Measurements from ENCODE around the gene SUGCT. TPM values are rescaled to one million over a fixed set of nuclear protein-coding genes. Genes with fewer than 3 reads are reported as not detected.
"Not testable (repeated sequence)": the region's sequence is repeated elsewhere in the genome, so short reads cannot be mapped to it uniquely, and the experiment has no call there.

The SUGCT gene
- total RNA-seq, 4 donors from 2014 or later: 0.83 to 7.1 (median 3.2) TPM

GRCh38 chr7:40165216-40165615 lies 30.4 kb downstream of the SUGCT start:
- no peaks in the 10 kb centered on the region for H3K4me1 ChIP-seq
- intact Hi-C loops (cut with DNase I): no loop called here
- no peaks in the 10 kb centered on the region for H3K27me3 ChIP-seq
- H3K27ac ChIP-seq: no peak overlapping the region
- no peak for TF ChIP-seq POLR2A (IDR thresholded peaks at IDR 0.05)
- no peak for TF ChIP-seq CTCF (IDR thresholded peaks at IDR 0.05)
- no peak overlapping the region for H3K4me3 ChIP-seq
- H3K36me3 ChIP-seq: no peaks in the 10 kb centered on the region
- H3K9me3 ChIP-seq: no peaks in the 10 kb centered on the region
- DNase-seq: no peak
- WGBS, 2 donors: 44 to 50% methylated on average over 1 of the region's 1 CpG

GRCh38 chr7:40167291-40167690 lies 32.5 kb downstream of the SUGCT start:
- no peak for DNase-seq
- TF ChIP-seq POLR2A (IDR thresholded peaks at IDR 0.05) (no peak), CTCF (IDR thresholded peaks at IDR 0.05) (no peak)
- H3K9me3 ChIP-seq: no peaks in the 10 kb centered on the region
- H3K36me3 ChIP-seq: no peaks in the 10 kb centered on the region
- no peaks in the 10 kb centered on the region for H3K4me1 ChIP-seq
- no peaks in the 10 kb centered on the region for H3K27me3 ChIP-seq
- intact Hi-C loops (cut with DNase I): no loop called here
- no peak overlapping the region for H3K4me3 ChIP-seq
- WGBS, 2 donors: 89 to 90% methylated on average over 3 of the region's 3 CpGs
- no peak overlapping the region for H3K27ac ChIP-seq

- H3K9me3 ChIP-seq; H3K27me3 ChIP-seq; intact Hi-C loops (cut with DNase I); H3K4me1 ChIP-seq; H3K4me3 ChIP-seq; DNase-seq; H3K27ac ChIP-seq; H3K36me3 ChIP-seq: not testable (repeated sequence)
- 74% methylated on average over 3 of the region's 3 CpGs; no CpG with 5 or more reads in 1 of the 2 donors for WGBS, 2 donors
Observed at GRCh38 chr7:40168266-40168665, 33.5 kb downstream of the SUGCT start.

- H3K27me3 ChIP-seq; H3K27ac ChIP-seq; DNase-seq; H3K4me3 ChIP-seq; H3K36me3 ChIP-seq; intact Hi-C loops (cut with DNase I); H3K9me3 ChIP-seq; H3K4me1 ChIP-seq: not testable (repeated sequence)
- 83 to 88% methylated on average over 11 to 12 of the region's 13 CpGs for WGBS, 2 donors
Observed at GRCh38 chr7:40173121-40173520, 38.3 kb downstream of the SUGCT start.

DNA sequence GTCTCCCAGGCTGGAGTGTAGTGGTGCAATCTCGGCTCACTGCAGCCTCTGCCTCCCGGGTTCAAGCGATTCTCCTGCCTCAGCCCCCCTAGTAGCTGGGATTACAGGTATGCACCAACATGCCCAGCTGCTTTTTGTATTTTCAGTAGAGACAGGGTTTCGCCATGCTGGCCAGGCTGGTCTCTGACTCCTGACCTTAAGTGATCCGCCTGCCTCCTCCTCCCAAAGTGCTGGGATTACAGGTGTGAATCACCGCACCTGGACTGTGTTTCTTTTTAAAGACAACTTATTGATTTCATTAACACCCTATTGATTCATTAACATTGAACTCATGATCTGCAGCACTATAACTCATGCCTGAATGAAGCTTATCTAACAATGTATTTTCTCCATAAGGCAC lies 40.5 kb downstream of the SUGCT start:
- intact Hi-C loops (cut with DNase I); DNase-seq; H3K4me1 ChIP-seq; H3K9me3 ChIP-seq; H3K27me3 ChIP-seq; H3K4me3 ChIP-seq; H3K27ac ChIP-seq; H3K36me3 ChIP-seq: not testable (repeated sequence)
- WGBS, 2 donors: 84 to 85% methylated on average over 6 of the region's 6 CpGs

DNA sequence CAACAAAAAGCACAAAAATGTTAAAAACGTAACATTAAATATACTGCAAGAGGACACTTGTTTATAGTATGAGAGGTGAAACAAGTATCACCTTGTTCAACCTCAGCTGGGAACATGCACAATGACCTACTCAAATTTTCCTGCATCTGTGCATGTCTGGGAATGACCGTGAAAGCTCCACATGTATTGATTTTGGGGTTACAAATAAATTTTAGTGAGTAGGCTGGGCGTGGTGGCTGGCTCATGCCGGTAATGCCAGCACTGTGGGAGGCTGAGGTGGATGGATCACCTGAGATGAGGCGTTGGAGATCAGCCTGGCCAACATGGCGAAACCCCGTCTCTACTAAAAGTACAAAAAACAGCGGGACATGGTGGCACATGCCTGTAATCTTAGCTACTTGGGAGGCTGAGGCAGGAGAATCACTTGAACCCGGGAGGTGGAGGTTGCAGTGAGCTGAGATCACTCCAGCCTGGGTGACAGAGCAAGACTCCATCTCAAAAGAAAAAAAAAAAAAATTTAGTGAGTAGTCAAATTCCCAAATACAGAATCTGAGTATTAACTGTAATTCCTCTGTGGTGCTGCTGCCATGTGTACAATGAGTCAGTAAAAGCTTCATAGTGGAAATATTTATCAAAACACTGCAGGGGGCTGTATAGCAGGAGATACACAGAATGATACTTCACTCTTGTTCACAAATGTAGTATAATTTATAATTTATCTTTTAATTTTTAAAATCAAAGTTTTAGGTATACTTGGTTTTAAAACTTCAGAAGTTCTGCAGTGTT lies 41.1 kb downstream of the SUGCT start:
- no peak overlapping the region for H3K27ac ChIP-seq
- no peak for DNase-seq
- no peaks in the 10 kb centered on the region for H3K9me3 ChIP-seq
- no peaks in the 10 kb centered on the region for H3K4me1 ChIP-seq
- TF ChIP-seq CTCF (IDR thresholded peaks at IDR 0.05) (no peak), POLR2A (IDR thresholded peaks at IDR 0.05) (no peak)
- H3K27me3 ChIP-seq: no peaks in the 10 kb centered on the region
- intact Hi-C loops (cut with DNase I): no loop called here
- no peaks in the 10 kb centered on the region for H3K36me3 ChIP-seq
- 74 to 82% methylated on average over 9 of the region's 9 CpGs for WGBS, 2 donors
- no peak overlapping the region for H3K4me3 ChIP-seq

DNA sequence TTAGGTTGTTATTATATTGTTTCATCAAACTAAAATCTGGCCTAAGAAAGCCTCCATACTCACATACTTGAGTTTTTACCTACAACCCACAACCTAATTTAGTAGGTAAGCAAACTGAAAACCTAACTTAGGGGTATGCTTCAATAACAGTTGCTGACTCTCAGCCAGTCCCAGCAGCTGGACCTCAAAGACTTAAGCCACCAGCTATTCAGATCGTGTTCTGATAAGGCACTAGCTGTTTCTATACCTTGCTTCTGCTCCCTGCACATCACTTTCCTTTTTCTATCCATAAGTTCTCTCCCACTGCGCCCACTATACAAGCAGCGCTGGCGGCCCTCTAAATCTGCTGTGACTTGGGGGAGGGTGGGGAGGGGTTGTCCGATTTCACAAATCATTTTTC lies 42.3 kb downstream of the SUGCT start:
- intact Hi-C loops (cut with DNase I): no loop called here

More for the DNA sequence above, 42.3 kb downstream of the SUGCT start:
- no peak for DNase-seq
- no peak overlapping the region for H3K27ac ChIP-seq
- 85 to 87% methylated on average over 5 of the region's 5 CpGs for whole genome bisulfite sequencing, 2 donors
- TF ChIP-seq CTCF (IDR thresholded peaks at IDR 0.05) (no peak), POLR2A (IDR thresholded peaks at IDR 0.05) (no peak)
- H3K36me3 ChIP-seq: no peaks in the 10 kb centered on the region
- no peak overlapping the region for H3K4me3 ChIP-seq
- no peaks in the 10 kb centered on the region for H3K27me3 ChIP-seq
- no peaks in the 10 kb centered on the region for H3K4me1 ChIP-seq
- no peaks in the 10 kb centered on the region for H3K9me3 ChIP-seq
